B cell (primary cell): ENCODE measurements around the gene TMEM30B.

ENCODE experiments used
- EZH2 ChIP-seq: IDR thresholded peaks from 2 replicates; pipeline ENCODE4 v1.6.1; 2012; ENCODE audit warnings: borderline replicate concordance, low read depth, mild to moderate bottlenecking, moderate library complexity, low read length; ENCODE audit not compliant: insufficient read depth, poor library complexity, severe bottlenecking
- TF ChIP-seq, protein P1 (sequence below): fragments of 200-600 bp; IDR thresholded peaks from one replicate; pipeline ENCODE4 v1.8.0; 2022; ENCODE audit warnings: antibody characterized with exemption, mild to moderate bottlenecking

DNA sequence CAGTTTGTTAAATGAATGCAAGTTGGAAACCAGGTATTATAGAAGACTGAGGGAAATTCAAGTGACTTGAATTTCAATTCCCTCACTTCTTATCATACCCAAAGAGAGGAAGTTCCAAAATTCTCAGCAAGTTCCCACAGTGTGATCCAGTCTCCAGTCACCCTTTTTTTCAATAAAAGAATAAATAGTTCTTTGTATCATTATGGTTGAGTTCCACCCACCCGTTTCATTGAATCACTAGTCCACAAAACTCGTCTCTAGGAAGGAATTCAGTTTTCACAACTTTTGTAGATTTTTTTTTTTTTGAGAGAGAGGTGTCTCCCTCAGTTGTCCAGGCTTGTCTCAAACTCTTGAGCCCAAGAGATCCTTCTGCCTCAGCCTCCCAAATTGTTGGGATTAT lies 1.6 kb upstream of the TMEM30B start:
- TF ChIP-seq EZH2, result no peak
- TF ChIP-seq, protein P1, sequence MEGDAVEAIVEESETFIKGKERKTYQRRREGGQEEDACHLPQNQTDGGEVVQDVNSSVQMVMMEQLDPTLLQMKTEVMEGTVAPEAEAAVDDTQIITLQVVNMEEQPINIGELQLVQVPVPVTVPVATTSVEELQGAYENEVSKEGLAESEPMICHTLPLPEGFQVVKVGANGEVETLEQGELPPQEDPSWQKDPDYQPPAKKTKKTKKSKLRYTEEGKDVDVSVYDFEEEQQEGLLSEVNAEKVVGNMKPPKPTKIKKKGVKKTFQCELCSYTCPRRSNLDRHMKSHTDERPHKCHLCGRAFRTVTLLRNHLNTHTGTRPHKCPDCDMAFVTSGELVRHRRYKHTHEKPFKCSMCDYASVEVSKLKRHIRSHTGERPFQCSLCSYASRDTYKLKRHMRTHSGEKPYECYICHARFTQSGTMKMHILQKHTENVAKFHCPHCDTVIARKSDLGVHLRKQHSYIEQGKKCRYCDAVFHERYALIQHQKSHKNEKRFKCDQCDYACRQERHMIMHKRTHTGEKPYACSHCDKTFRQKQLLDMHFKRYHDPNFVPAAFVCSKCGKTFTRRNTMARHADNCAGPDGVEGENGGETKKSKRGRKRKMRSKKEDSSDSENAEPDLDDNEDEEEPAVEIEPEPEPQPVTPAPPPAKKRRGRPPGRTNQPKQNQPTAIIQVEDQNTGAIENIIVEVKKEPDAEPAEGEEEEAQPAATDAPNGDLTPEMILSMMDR, result no peak
